Activated naive CD4-positive, alpha-beta T cell treated with anti-CD3 and anti-CD28 coated beads, Interleukin-2, amount 50 U/mL, for 72 hours (primary cell): ENCODE data around the gene FCGR1A. TPM values are rescaled to one million over a fixed set of nuclear protein-coding genes. Genes with fewer than 3 reads are reported as not detected.
"Not testable (repeated sequence)": the region's sequence is repeated elsewhere in the genome, so short reads cannot be mapped to it uniquely, and the experiment has no call there.

Experiments used
- ATAC-seq, 2 donors: fragments of 150-1000 bp; cut with Tn5 transposase; 2 replicates each; pipeline ENCODE4 v1.10.0; 2021; ENCODE audit warnings: mild to moderate bottlenecking in 2 of 2, moderate library complexity in 2 of 2
- DNase-seq, 2 donors: peaks; one replicate each; pipeline ENCODE4 v3.0.0; 2021 to 2022; ENCODE audit warnings: low spot score in 2 of 2
- H3K27ac Mint-ChIP-seq, 2 donors: one replicate each; pipeline ENCODE4 v1.8.0; 2022; ENCODE audit warnings: mild to moderate bottlenecking in 2 of 2, mixed read lengths in 2 of 2
- H3K36me3 Mint-ChIP-seq, 2 donors: one replicate each; pipeline ENCODE4 v1.8.0; 2022; ENCODE audit warnings: mixed read lengths in 2 of 2
- H3K9me3 Mint-ChIP-seq, 2 donors: one replicate each; pipeline ENCODE4 v1.8.0; 2022; ENCODE audit warnings: mixed read lengths in 2 of 2
- total RNA-seq, 2 donors: library from RNA; stranded (reverse); gene quantifications; one replicate each; pipeline ENCODE4 v1.2.3, GENCODE V29; 2022

FCGR1A gene
- total RNA-seq, 2 donors from 2014 or later: not detected

GRCh38 chr1:149810697-149811405, 28.4 kb downstream of the FCGR1A start:
- H3K36me3 Mint-ChIP-seq, H3K9me3 Mint-ChIP-seq: not testable (repeated sequence)
- peak overlapping the region; percentile 65 to 98 for H3K27ac Mint-ChIP-seq
- ATAC-seq (peak; percentile 2 to 5), DNase-seq (peak in 1 of 2 donors; percentile 55)

DNA sequence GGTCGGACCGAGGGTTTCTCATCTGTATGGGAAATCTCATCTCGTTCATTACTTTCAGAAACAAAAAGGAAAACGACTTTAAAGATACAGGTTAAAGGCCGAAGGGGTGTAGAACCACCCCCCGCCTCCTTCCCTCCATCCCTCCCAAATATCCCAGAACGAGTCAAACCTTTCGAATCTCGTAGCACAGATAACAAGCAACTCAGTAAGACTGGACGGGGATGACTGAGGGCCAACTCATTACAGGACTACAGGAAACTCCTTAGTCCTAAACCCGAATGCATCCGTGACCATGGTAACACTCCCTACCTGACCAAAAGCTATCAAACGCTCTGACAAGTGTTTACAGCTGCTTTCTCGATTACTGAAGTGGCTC, 29.0 kb downstream of the FCGR1A start:
- peak; percentile 55 to 62 for ATAC-seq
- not testable (repeated sequence) for H3K9me3 Mint-ChIP-seq, H3K36me3 Mint-ChIP-seq
- DNase-seq: peak; percentile 42 to 58
- peak overlapping the region; percentile 98 to 99 for H3K27ac Mint-ChIP-seq

DNA sequence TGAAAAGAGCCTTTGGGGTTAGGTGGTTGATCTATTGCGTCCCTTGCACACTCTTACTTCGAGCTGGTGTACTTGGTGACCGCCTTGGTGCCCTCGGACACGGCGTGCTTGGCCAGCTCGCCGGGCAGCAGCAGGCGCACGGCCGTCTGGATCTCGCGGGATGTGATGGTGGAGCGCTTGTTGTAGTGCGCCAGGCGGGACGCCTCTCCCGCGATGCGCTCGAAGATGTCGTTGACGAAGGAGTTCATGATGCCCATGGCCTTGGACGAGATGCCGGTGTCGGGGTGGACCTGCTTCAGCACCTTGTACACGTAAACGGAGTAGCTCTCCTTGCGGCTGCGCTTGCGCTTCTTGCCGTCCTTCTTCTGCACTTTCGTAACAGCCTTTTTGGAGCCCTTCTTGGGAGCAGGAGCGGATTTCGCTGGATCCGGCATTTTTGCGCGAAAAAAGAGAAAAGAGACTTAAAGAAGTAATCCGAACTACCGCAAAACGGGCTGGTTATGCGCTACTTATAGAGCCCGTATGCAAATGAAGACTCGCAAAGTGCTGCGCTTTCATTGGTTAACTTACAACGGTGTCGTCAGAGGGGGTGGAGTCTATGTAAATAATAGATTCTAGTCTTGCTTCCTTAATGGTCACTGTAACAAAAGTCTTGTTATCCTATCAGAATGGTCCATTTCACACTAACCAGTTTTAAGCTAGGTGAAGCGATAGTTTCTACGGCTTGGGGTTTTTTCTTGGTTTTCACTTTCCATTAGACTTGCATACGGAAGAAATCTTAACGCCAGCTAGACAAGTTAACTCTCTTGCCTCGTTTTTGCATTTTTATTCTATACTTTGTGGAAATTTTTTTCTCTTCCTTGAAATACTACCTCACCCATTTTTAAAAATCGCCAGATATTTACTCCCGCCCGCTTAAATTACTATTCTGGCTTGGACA, 29.7 kb downstream of the FCGR1A start:
- ATAC-seq (peak; percentile 77 to 82), DNase-seq (peak; percentile 76 to 86)
- H3K27ac Mint-ChIP-seq: peak overlapping the region; percentile 98 to 99
- H3K36me3 Mint-ChIP-seq, H3K9me3 Mint-ChIP-seq: not testable (repeated sequence)

GRCh38 chr1:149812893-149813801, 30.7 kb downstream of the FCGR1A start:
- H3K27ac Mint-ChIP-seq: peak overlapping the region; percentile 98 to 99
- not testable (repeated sequence) for H3K9me3 Mint-ChIP-seq, H3K36me3 Mint-ChIP-seq
- DNase-seq (peak; percentile 81 to 82), ATAC-seq (peak; percentile 42 to 45)

- ATAC-seq, H3K27ac Mint-ChIP-seq, H3K36me3 Mint-ChIP-seq: not testable (repeated sequence)
Measured at GRCh38 chr1:149820387-149820786, 37.9 kb downstream of the FCGR1A start.

DNA sequence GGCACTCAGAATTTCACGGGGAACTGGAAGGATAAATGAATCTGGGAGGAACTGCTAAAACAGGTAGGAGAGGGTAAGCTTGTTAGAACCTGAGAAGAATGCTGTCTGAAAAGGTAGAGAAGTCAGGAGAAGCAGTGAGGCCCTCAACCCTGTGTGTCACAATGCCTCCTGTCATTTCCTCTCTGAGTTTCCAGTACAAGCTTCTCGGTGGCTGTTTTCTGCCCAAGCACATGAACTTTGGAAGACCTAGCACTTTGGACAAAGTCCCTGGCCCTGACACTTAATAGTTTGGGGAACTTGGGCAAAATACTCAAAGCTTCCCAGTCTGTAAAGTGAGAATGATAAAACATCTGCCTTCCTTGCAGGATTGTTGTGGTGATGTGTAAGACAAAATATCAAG, 44.1 kb downstream of the FCGR1A start:
- ATAC-seq, H3K9me3 Mint-ChIP-seq, H3K27ac Mint-ChIP-seq, H3K36me3 Mint-ChIP-seq, DNase-seq: not testable (repeated sequence)

More at GRCh38 chr1:149820387-149820786, 37.9 kb downstream of the FCGR1A start:
- not testable (repeated sequence) for H3K9me3 Mint-ChIP-seq, DNase-seq

GRCh38 chr1:149831764-149832315, 49.3 kb downstream of the FCGR1A start:
- H3K27ac Mint-ChIP-seq, H3K9me3 Mint-ChIP-seq, H3K36me3 Mint-ChIP-seq, DNase-seq: not testable (repeated sequence)
- peak in 1 of 2 donors; percentile 21 for ATAC-seq

GRCh38 chr1:149832316-149833126, 50.0 kb downstream of the FCGR1A start:
- H3K9me3 Mint-ChIP-seq, H3K36me3 Mint-ChIP-seq, H3K27ac Mint-ChIP-seq, DNase-seq: not testable (repeated sequence)
- peak; percentile 71 to 80 for ATAC-seq

GRCh38 chr1:149833144-149833543, 50.6 kb downstream of the FCGR1A start:
- ATAC-seq: peak; percentile 18 to 29
- not testable (repeated sequence) for DNase-seq, H3K36me3 Mint-ChIP-seq, H3K27ac Mint-ChIP-seq, H3K9me3 Mint-ChIP-seq

GRCh38 chr1:149841149-149841548, 58.7 kb downstream of the FCGR1A start:
- peak; percentile 25 to 38 for ATAC-seq
- not testable (repeated sequence) for DNase-seq, H3K9me3 Mint-ChIP-seq, H3K27ac Mint-ChIP-seq
- peaks cover 0 to 22% of the 10 kb centered on the region in 2 donors for H3K36me3 Mint-ChIP-seq

Other genes with a start within 250 kb of the FCGR1A start
- not detected for gene PPIAL4C, start 198.8 kb upstream of the FCGR1A start, total RNA-seq
- gene BOLA1, start 116.9 kb downstream of the FCGR1A start, total RNA-seq: 10 to 100 TPM; 19.4 to 28.7 TPM
- gene SV2A, start 135.2 kb downstream of the FCGR1A start, total RNA-seq: 10 to 100 TPM; 10.9 to 14.6 TPM
- gene SF3B4, start 145.1 kb downstream of the FCGR1A start, total RNA-seq: 10 to 100 TPM; 47.6 to 65.3 TPM
- 1 to 10 TPM; 2.3 to 4.5 TPM for gene MTMR11, start 154.2 kb downstream of the FCGR1A start, total RNA-seq
- gene OTUD7B, start 228.0 kb downstream of the FCGR1A start, total RNA-seq: 10 to 100 TPM; 21.7 to 22.8 TPM